ENCODE measurements around the gene GCSAM.

Gene GCSAM

GRCh38 chr3:112128843-112129727, 4.0 kb downstream of the GCSAM start:
- DNase-seq = no peak

- no peak for DNase-seq
Measured at GRCh38 chr3:112127522-112128494, 5.2 kb downstream of the GCSAM start.

GRCh38 chr3:112126511-112126911, 6.5 kb downstream of the GCSAM start:
- DNase-seq = no peak

- DNase-seq = no peak
Measured at GRCh38 chr3:112124907-112125607, 8.0 kb downstream of the GCSAM start.

- no peak for DNase-seq
Measured at GRCh38 chr3:112123548-112123947, 9.5 kb downstream of the GCSAM start.

GRCh38 chr3:112122870-112123269, 10.2 kb downstream of the GCSAM start:
- DNase-seq = no peak

GRCh38 chr3:112121577-112122547, 11.2 kb downstream of the GCSAM start:
- DNase-seq = no peak

GRCh38 chr3:112119962-112120836, 12.8 kb downstream of the GCSAM start:
- DNase-seq = no peak

- no peak for DNase-seq
Measured at GRCh38 chr3:112117841-112118571, 15.0 kb downstream of the GCSAM start.

GRCh38 chr3:112117415-112117814, 15.6 kb downstream of the GCSAM start:
- no peak for DNase-seq

GRCh38 chr3:112116748-112117186, 16.3 kb downstream of the GCSAM start:
- no peak for DNase-seq

GRCh38 chr3:112115806-112116383, 17.2 kb downstream of the GCSAM start:
- DNase-seq = no peak

- no peak for DNase-seq
Measured at GRCh38 chr3:112115161-112115739, 17.8 kb downstream of the GCSAM start.

- DNase-seq = no peak
Measured at GRCh38 chr3:112114576-112115160, 18.4 kb downstream of the GCSAM start.

- DNase-seq = no peak
Measured at GRCh38 chr3:112111785-112112402, 21.2 kb downstream of the GCSAM start.

GRCh38 chr3:112109322-112109721, 23.7 kb downstream of the GCSAM start:
- DNase-seq = peak; percentile 46

- DNase-seq = no peak
Measured at GRCh38 chr3:112104774-112105173, 28.3 kb downstream of the GCSAM start.

- DNase-seq = no peak
Measured at GRCh38 chr3:112101916-112102315, 31.1 kb downstream of the GCSAM start.
